ENCODE results near the gene HLA-F. TPM values are rescaled to one million over a fixed set of nuclear protein-coding genes. Genes with fewer than 3 reads are reported as not detected.

HLA-F gene
- polyA plus RNA-seq, 2 of the 4 experiments (the other 2 are of a cell fraction): 2.7 to 4.5 TPM

GRCh38 chr6:29751480-29751879, 28.2 kb downstream of the HLA-F start (continued):
- TF ChIP-seq RAD21 (conservative IDR thresholded peaks at IDR 0.05 in 1 of 2, IDR thresholded peaks at IDR 0.05 in 1 of 2) (no peak), HEYL (CRISPR knock-in tag; IDR thresholded peaks at IDR 0.05) (no peak), RNF2 (IDR thresholded peaks at IDR 0.05; ENCODE audit: borderline replicate concordance, low read depth) (no peak)

GRCh38 chr6:29752451-29753308, 29.4 kb downstream of the HLA-F start:
- 3% methylated on average over 6 of the region's 64 CpGs for WGBS (ENCODE audit: missing lambda C conversion rate)
- Histone ChIP-seq H3K4me3 (peak overlapping the region; percentile 73), H3K27ac (peak overlapping the region; percentile 87 to 93), H3K9me3 (no peaks in the 10 kb centered on the region), H3K4me2 (peak overlapping the region; percentile 79), H3K4me1 (peaks cover 2% of the 10 kb centered on the region; the same call in 1 of the 3 replicates)
- peak; percentile 84 to 87 for DNase-seq (ENCODE audit: low read depth in 1 of 2, low spot score in 1 of 2)
- ChIA-PET CTCF (interaction anchor here (0.8 to 1.8 kb wide), 14 partner anchors 10 to 173 kb away, joined by 3 to 9 read pairs (median 3); no protein-coding TSS in a partner anchor), POLR2A (no interaction called here)
- peak; percentile 86 to 88 for ATAC-seq
- FAIRE-seq: no peak
- TF ChIP-seq POLR2A (IDR thresholded peaks at IDR 0.05; ENCODE audit: low read length) (peak; percentile 36), MAZ (IDR thresholded peaks at IDR 0.05; ENCODE audit: borderline replicate concordance, low read depth, low read length) (no peak), CTCF (IDR thresholded peaks at IDR 0.05) (peak; percentile 86), CEBPB (IDR thresholded peaks at IDR 0.05) (no peak), SREBF2 (IDR thresholded peaks at IDR 0.05) (no peak), FOSL2 (IDR thresholded peaks at IDR 0.05) (no peak), FOSL2 (CRISPR knock-in tag; IDR thresholded peaks at IDR 0.05) (no peak), EHMT2 (IDR thresholded peaks at IDR 0.05; ENCODE audit: low read depth) (no peak), NR3C1 (IDR thresholded peaks at IDR 0.05) (no peak), BCL3 (IDR thresholded peaks at IDR 0.05) (no peak), ZSCAN20 (CRISPR knock-in tag; IDR thresholded peaks at IDR 0.05) (no peak), RFX5 (IDR thresholded peaks at IDR 0.05) (no peak), REST (IDR thresholded peaks at IDR 0.05) (no peak), E2F6 (IDR thresholded peaks at IDR 0.05; ENCODE audit: borderline replicate concordance, low read depth) (0 out of 2 replicates have a peak, but pooled peaks have one; percentile 38), HOXB5 (CRISPR knock-in tag; IDR thresholded peaks at IDR 0.05) (no peak), MYC (IDR thresholded peaks at IDR 0.05; ENCODE audit: borderline replicate concordance, low read length) (no peak), HOXB13 (CRISPR knock-in tag; IDR thresholded peaks at IDR 0.05; ENCODE audit: low read depth) (no peak), ZFP36 (IDR thresholded peaks at IDR 0.05; ENCODE audit: borderline replicate concordance, partially characterized antibody) (no peak), JUN (IDR thresholded peaks at IDR 0.05) (no peak), MAX (IDR thresholded peaks at IDR 0.05) (0 out of 2 replicates have a peak, but pooled peaks have one; percentile 47), PHF8 (IDR thresholded peaks at IDR 0.05; ENCODE audit: borderline replicate concordance, low read depth) (0 out of 2 replicates have a peak, but pooled peaks have one; percentile 33), SMC3 (IDR thresholded peaks at IDR 0.05) (peak; percentile 68), HMGXB4 (CRISPR knock-in tag; IDR thresholded peaks at IDR 0.05; ENCODE audit: borderline replicate concordance) (no peak), RARB (CRISPR knock-in tag; IDR thresholded peaks at IDR 0.05) (no peak), RAD21 (conservative IDR thresholded peaks at IDR 0.05 in 1 of 2, IDR thresholded peaks at IDR 0.05 in 1 of 2) (peak; percentile 58 to 63), EP300 (IDR thresholded peaks at IDR 0.05) (no peak), KDM1A (IDR thresholded peaks at IDR 0.05; ENCODE audit: low read depth) (no peak)
